Karpas-422 (cell line): ENCODE measurements around the gene NME3. TPM values are rescaled to one million over a fixed set of nuclear protein-coding genes. Genes with fewer than 3 reads are reported as not detected.

ENCODE experiments used
- DNase-seq: peaks from one replicate; pipeline ENCODE4 v3.0.0-alpha.2; 2015
- H2AFZ ChIP-seq: fragments of 200-600 bp; sonication (generic); 2 replicates; pipeline ENCODE4 v1.6.1; 2014; ENCODE audit warnings: antibody characterized with exemption, low read length, mixed read lengths
- H3K27ac ChIP-seq: fragments of 200-600 bp; sonication (generic); 2 replicates; pipeline ENCODE4 v1.5.1; 2014; ENCODE audit warnings: mild to moderate bottlenecking, low read length, moderate library complexity
- H3K27me3 ChIP-seq: fragments of 200-600 bp; sonication (generic); 2 replicates; pipeline ENCODE4 v1.6.1; 2014; ENCODE audit warnings: low read length, mixed read lengths
- H3K36me3 ChIP-seq: fragments of 200-600 bp; sonication (generic); 2 replicates; pipeline ENCODE4 v1.6.1; 2014; ENCODE audit warnings: low read length, mixed read lengths; ENCODE audit not compliant: insufficient read depth
- H3K4me1 ChIP-seq: fragments of 200-600 bp; sonication (generic); 2 replicates; pipeline ENCODE4 v1.6.1; 2014; ENCODE audit warnings: mild to moderate bottlenecking, low read length, mixed read lengths
- H3K4me2 ChIP-seq: fragments of 200-600 bp; sonication (generic); 2 replicates; pipeline ENCODE4 v1.6.1; 2014; ENCODE audit warnings: low read length, low read depth, mild to moderate bottlenecking; ENCODE audit not compliant: poor library complexity, severe bottlenecking
- H3K4me3 ChIP-seq: fragments of 200-600 bp; sonication (generic); 2 replicates; pipeline ENCODE4 v1.5.1; 2014; ENCODE audit warnings: mild to moderate bottlenecking, antibody characterized with exemption, low read length, mixed read lengths
- H3K79me2 ChIP-seq: fragments of 200-600 bp; sonication (generic); 2 replicates; pipeline ENCODE4 v1.6.1; 2014; ENCODE audit warnings: mild to moderate bottlenecking, low read length, mixed read lengths
- H3K9ac ChIP-seq: fragments of 200-600 bp; sonication (generic); 2 replicates; pipeline ENCODE4 v1.6.0; 2014; ENCODE audit warnings: low read length
- H3K9me2 ChIP-seq: fragments of 200-600 bp; sonication (generic), shearing (Covaris generic); replicated peaks from 2 replicates; pipeline ENCODE4 v1.6.0; 2014; ENCODE audit warnings: mild to moderate bottlenecking, low read length, moderate library complexity; ENCODE audit not compliant: insufficient read depth
- H3K9me3 ChIP-seq: fragments of 300-700, 200-600 bp; sonication (generic); 2 replicates; pipeline ENCODE4 v1.6.1; 2014; ENCODE audit warnings: low read length, mixed read lengths
- H4K20me1 ChIP-seq: fragments of 200-600 bp; sonication (generic); 2 replicates; pipeline ENCODE4 v1.6.1; 2014; ENCODE audit warnings: mild to moderate bottlenecking, antibody characterized with exemption, low read length, low read depth; ENCODE audit not compliant: insufficient read depth
- total RNA-seq: library from RNA; depleted of rRNA; stranded (reverse); fragments of >200 nt; shearing (Covaris generic); gene quantifications from 2 replicates; pipeline ENCODE4 v1.2.3, GENCODE V29; 2014; ENCODE audit warnings: low replicate concordance

NME3 gene
- total RNA-seq, 1 experiment from 2014 or later, result 35.9 TPM

GRCh38 chr16:1764971-1765370, 6.4 kb downstream of the NME3 start:
- Histone ChIP-seq H3K4me1 (peaks cover 8% of the 10 kb centered on the region), H3K9ac (no peak overlapping the region), H3K4me2 (no peak overlapping the region), H3K27ac (no peak overlapping the region), H3K9me2 (no peaks in the 10 kb centered on the region), H2AFZ (no peak overlapping the region), H3K36me3 (no peaks in the 10 kb centered on the region), H3K79me2 (0 out of 2 replicates have a peak, but pooled peaks cover under 1% of the 10 kb centered on the region), H3K4me3 (no peak overlapping the region), H3K9me3 (no peaks in the 10 kb centered on the region), H3K27me3 (no peaks in the 10 kb centered on the region), H4K20me1 (no peaks in the 10 kb centered on the region)
- DNase-seq, result no peak

DNA sequence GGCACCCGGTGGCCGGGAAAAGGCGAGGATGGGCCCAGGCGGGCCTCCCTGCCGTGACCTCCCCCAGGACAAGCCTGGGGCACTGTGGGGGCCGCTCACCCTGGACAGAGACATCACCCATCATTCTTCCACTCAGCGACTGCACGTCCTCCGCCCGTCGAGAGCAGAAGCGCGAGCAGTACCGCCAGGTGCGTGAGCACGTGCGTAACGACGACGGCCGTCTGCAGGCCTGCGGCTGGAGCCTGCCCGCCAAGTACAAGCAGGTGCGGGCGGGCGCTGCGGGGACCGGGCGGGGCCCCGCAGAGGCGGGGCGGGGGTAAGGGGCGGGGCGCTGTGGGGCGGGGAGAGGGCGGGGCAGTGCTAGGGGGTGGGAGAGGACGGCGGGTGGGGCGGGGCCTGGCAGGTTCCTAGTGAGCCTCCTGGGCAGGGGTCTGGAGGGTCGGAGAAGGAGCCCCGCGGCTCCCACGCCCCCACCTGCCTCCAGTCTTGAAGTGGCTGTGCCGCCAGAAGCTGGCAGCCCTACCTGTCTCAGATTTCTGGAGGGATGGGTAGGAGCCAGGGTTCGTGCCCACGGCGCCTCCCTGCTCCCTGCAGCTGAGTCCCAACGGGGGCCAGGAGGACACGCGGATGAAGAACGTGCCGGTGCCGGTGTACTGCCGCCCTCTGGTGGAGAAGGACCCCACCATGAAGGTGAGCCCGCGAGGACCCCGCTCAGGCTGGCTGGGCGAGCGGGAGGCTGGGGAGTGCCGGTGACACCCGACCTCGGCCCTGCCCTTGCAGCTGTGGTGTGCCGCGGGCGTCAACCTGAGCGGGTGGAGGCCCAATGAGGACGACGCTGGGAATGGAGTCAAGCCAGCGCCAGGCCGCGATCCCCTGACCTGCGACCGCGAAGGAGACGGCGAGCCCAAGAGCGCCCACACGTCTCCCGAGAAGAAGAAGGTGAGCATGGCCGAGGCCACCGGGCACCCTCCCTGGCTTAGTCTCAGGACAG, 7.5 kb downstream of the NME3 start:
- Histone ChIP-seq H3K4me2 (no peak overlapping the region), H3K9ac (no peak overlapping the region), H3K4me3 (no peak overlapping the region), H3K4me1 (no peaks in the 10 kb centered on the region), H3K27me3 (no peaks in the 10 kb centered on the region), H4K20me1 (no peaks in the 10 kb centered on the region), H3K27ac (no peak overlapping the region), H2AFZ (no peak overlapping the region), H3K9me2 (no peaks in the 10 kb centered on the region), H3K36me3 (no peaks in the 10 kb centered on the region), H3K79me2 (no peaks in the 10 kb centered on the region), H3K9me3 (no peaks in the 10 kb centered on the region)
- DNase-seq, result peak; percentile 53

DNA sequence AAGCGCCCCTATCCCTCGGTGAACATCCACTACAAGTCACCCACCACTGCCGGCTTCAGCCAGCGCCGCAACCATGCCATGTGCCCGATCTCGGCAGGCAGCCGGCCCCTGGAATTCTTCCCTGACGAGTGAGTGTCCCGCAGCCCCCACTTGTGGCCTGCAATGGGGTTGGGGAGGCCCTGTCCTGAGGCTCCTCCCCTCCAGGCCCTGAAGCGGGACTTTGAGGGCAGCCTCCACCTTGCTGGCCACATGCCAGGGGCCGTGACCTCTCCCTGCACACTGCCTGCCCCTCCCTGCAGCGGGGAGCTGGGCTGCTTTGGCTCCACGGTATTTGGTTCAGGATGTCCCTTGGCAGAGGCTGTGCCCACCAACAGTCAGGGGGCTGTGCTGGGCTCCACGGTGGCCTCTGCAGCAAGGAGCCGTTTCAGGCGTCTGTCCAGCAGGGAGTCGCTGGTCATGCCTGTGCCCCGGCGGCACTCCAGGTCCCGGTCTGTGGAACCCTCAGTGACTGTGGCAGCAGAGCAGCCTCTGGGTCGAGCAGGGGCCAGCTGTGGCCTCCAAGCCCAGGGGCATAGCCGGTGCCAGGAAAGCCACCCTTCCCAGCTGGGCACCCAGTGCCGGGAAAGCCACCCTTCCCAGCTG, 8.3 kb downstream of the NME3 start:
- H4K20me1 ChIP-seq, result no peaks in the 10 kb centered on the region
- H3K36me3 ChIP-seq, result no peaks in the 10 kb centered on the region
- H3K79me2 ChIP-seq, result no peaks in the 10 kb centered on the region
- H2AFZ ChIP-seq, result no peak overlapping the region
- no peaks in the 10 kb centered on the region for H3K27me3 ChIP-seq
- no peaks in the 10 kb centered on the region for H3K4me1 ChIP-seq
- no peak overlapping the region for H3K9ac ChIP-seq
- H3K9me2 ChIP-seq, result no peaks in the 10 kb centered on the region
- H3K27ac ChIP-seq, result no peak overlapping the region
- DNase-seq, result no peak
- no peak overlapping the region for H3K4me2 ChIP-seq
- no peak overlapping the region for H3K4me3 ChIP-seq
- H3K9me3 ChIP-seq, result no peaks in the 10 kb centered on the region

GRCh38 chr16:1762196-1762878, 9.0 kb downstream of the NME3 start:
- Histone ChIP-seq H3K4me1 (no peaks in the 10 kb centered on the region), H3K9me3 (no peaks in the 10 kb centered on the region), H2AFZ (no peak overlapping the region), H3K9ac (no peak overlapping the region), H3K79me2 (no peaks in the 10 kb centered on the region), H3K4me3 (no peak overlapping the region), H3K27ac (no peak overlapping the region), H4K20me1 (no peaks in the 10 kb centered on the region), H3K27me3 (no peaks in the 10 kb centered on the region), H3K36me3 (no peaks in the 10 kb centered on the region), H3K4me2 (no peak overlapping the region), H3K9me2 (no peaks in the 10 kb centered on the region)
- no peak for DNase-seq

- Histone ChIP-seq H3K79me2 (no peaks in the 10 kb centered on the region), H3K4me1 (no peaks in the 10 kb centered on the region), H3K36me3 (no peaks in the 10 kb centered on the region), H3K9me2 (no peaks in the 10 kb centered on the region), H3K27ac (no peak overlapping the region), H2AFZ (no peak overlapping the region), H4K20me1 (no peaks in the 10 kb centered on the region), H3K9ac (no peak overlapping the region), H3K9me3 (no peaks in the 10 kb centered on the region), H3K4me2 (no peak overlapping the region), H3K4me3 (no peak overlapping the region), H3K27me3 (no peaks in the 10 kb centered on the region)
- no peak for DNase-seq
These were observed 9.6 kb downstream of the NME3 start for GRCh38 chr16:1761751-1762150.

DNA sequence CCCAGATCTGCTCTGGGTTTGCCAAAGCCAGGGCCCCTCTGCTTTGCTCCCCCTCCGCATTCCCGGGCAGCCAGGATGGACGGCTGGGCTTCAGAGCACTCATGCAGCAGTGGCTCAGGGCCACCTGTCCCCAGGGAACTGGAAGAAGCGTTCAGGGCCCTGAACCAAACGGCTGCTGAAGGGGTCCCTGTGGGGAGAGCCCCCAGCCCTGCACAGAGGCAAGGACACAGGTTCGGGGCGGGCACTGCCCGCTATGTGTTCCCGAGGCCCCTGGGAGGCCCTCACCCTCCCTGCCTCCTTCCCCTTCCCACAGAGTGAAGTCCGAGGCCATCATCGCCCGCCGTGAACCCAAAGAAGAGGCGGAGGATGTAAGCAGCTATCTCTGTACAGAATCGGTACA, 10.4 kb downstream of the NME3 start:
- Histone ChIP-seq H3K9ac (no peak overlapping the region), H3K27ac (no peak overlapping the region), H3K27me3 (no peaks in the 10 kb centered on the region), H3K4me2 (no peak overlapping the region), H4K20me1 (no peaks in the 10 kb centered on the region), H3K36me3 (no peaks in the 10 kb centered on the region), H3K79me2 (no peaks in the 10 kb centered on the region), H3K9me2 (no peaks in the 10 kb centered on the region), H3K4me3 (no peak overlapping the region), H3K9me3 (no peaks in the 10 kb centered on the region), H3K4me1 (no peaks in the 10 kb centered on the region), H2AFZ (no peak overlapping the region)
- DNase-seq, result no peak

GRCh38 chr16:1759511-1759910, 11.8 kb downstream of the NME3 start:
- Histone ChIP-seq H3K4me1 (no peaks in the 10 kb centered on the region), H3K9me2 (no peaks in the 10 kb centered on the region), H3K9ac (no peak overlapping the region), H3K27me3 (no peaks in the 10 kb centered on the region), H3K36me3 (0 out of 2 replicates have a peak, but pooled peaks cover 2% of the 10 kb centered on the region), H3K27ac (no peak overlapping the region), H3K4me2 (no peak overlapping the region), H3K79me2 (no peaks in the 10 kb centered on the region), H2AFZ (no peak overlapping the region), H3K9me3 (no peaks in the 10 kb centered on the region), H3K4me3 (no peak overlapping the region), H4K20me1 (no peaks in the 10 kb centered on the region)
- DNase-seq, result no peak

GRCh38 chr16:1758923-1759322, 12.4 kb downstream of the NME3 start:
- H3K9me3 ChIP-seq, result no peaks in the 10 kb centered on the region
- no peak overlapping the region for H3K27ac ChIP-seq
- no peaks in the 10 kb centered on the region for H4K20me1 ChIP-seq
- H3K4me2 ChIP-seq, result no peak overlapping the region
- H3K9ac ChIP-seq, result no peak overlapping the region
- no peak overlapping the region for H3K4me3 ChIP-seq
- no peaks in the 10 kb centered on the region for H3K9me2 ChIP-seq
- no peaks in the 10 kb centered on the region for H3K27me3 ChIP-seq
- H2AFZ ChIP-seq, result no peak overlapping the region
- no peak for DNase-seq
- H3K4me1 ChIP-seq, result no peaks in the 10 kb centered on the region
- H3K36me3 ChIP-seq, result 0 out of 2 replicates have a peak, but pooled peaks cover 2% of the 10 kb centered on the region
- no peaks in the 10 kb centered on the region for H3K79me2 ChIP-seq
